GM21619 (cell line): Measurements from ENCODE around the gene BPIFA2.

Experiments
- ATAC-seq: cut with Tn5 transposase; IDR thresholded peaks from one replicate; pipeline ENCODE4 v1.9.1; 2021; ENCODE audit not compliant: unreplicated experiment

BPIFA2 gene

DNA sequence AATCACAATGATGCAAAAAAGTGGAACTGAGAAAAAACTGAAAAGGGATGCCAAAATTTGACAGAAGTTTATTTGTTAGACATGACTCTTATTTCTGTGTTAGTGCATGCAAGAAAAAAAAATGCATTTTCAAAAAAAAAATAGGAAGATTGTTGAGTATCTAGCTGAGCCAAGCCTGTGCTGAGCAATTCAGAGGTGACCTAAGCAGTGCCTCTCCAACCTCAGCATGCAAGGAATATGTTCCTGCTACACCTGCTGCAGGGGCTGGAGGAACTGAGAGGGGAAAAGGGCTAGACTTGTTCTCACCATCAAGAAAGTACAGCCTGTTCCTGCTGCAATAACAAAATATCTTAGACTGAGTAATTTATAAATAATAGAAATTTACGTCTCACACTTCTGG lies 24.0 kb downstream of the BPIFA2 start:
- no peak for ATAC-seq

DNA sequence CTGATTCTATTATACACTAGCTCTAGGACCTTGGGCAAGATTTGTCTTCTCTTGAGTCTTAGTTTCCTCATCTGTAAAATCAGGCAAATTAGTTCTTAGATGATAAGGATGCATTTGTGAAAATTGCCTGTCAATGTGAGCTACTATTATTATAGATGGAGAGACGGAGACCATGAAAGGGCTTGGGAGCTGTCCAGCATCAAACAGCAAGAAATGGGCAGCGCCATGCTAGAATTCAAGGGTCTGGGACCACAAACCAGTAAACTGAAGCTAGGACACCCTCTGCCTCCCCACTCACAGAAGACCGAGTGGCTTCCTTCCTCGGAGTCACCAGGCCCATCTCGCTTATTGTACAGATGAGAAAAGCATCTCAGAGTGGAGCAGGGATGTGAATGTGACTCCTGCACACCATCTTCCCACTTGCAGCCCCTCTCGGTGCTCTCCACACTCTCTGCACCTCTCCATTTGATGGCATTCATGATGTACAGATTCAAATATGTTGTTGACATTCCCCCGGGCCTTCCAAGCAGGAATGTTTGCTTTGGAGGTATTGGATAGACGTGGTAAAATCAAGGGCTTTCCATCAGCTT lies 25.0 kb downstream of the BPIFA2 start:
- ATAC-seq, result no peak

DNA sequence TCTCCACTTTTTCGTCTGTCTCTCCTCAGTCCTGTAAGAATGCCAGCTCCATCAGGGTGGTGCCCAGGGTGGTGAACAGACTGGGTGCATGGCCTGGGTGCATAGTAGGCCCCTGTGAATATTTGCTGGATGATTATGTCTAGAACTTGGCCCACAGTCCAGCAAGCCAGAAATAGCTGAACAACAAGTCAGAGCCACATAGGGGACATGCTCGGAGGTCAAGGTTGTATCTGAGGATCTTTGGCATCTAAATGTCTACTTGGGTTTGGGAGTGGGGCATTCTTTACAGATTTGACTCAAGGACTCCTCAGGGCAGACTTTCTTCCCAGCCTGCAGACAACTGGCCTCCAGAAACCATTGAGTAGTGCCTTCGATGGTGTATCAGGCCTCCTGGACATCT lies 31.1 kb downstream of the BPIFA2 start:
- no peak for ATAC-seq

DNA sequence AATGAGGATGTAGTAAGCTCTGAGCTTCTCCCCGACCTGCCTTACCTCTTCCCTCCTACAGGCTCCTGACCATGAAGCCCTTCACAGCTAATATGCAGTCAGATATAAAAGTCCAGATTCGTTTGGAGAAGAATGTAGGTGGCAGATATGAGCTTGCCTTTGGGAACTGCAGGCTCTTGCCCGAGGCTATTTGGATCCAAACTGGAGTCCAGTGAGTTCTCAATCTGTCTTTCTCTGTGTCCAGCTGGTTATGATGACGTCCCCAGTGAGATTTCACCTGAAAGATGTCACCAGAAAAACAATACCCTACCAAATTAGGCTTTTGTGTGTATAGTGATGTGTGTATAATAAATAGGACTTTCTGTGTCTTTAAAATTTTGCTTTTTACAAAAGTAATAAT lies 34.5 kb downstream of the BPIFA2 start:
- ATAC-seq, result no peak

DNA sequence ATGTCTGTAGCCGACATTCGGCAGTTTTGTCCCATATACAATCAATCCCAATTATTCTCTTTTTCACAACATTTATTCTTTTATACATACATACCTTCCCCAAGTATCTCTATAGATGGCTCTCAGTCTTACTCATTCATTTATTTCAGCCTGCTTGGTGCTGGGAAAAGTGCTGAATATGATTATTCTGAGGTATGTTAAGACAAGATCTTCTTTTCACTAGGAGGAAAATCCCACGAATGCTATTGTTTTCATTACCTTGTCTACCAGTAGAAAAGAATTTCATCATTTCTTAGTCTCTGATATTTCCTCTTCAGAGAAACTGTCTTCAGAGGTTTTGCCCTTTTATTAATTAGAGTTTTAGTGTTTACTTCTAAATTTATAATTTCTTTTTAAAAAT lies 35.5 kb downstream of the BPIFA2 start:
- no peak for ATAC-seq

DNA sequence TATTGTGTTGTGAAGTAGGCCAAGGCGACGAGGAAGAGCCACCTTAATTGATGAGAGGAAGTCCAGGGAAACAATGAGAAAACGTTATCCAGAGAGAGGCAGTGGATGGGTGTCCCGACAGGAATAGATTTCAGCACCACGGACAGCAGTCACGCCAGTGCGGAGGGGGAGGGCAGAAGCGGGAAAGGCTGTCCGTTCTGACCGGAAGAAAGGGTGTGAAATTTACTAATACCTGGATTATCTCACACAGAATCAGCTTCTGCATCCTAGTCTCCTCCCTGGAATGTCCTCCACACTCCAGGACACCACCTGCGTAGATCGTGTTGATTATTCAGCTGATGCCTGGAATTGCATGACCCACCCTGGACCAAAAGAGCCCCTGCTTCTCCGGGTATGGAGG lies 41.8 kb downstream of the BPIFA2 start:
- ATAC-seq, result no peak

DNA sequence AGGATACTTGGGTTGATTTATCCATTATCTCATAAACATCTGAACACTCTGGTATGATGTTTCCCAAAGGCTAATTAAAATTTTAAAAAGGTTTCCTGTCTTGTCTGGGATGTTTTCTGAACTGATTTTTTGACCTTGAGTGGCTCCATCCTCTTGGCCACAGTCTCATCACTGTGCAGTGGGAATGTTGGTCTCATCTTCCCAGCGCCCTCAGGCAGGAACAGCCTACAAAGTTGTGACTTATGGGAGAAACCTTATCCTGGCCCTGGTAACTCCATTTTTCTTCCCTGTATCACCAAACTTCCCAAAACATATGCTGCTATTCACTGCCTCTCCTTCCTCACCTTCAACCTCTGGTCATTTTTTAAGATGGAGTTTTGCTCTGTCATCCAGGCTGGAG lies 42.4 kb downstream of the BPIFA2 start:
- no peak for ATAC-seq

DNA sequence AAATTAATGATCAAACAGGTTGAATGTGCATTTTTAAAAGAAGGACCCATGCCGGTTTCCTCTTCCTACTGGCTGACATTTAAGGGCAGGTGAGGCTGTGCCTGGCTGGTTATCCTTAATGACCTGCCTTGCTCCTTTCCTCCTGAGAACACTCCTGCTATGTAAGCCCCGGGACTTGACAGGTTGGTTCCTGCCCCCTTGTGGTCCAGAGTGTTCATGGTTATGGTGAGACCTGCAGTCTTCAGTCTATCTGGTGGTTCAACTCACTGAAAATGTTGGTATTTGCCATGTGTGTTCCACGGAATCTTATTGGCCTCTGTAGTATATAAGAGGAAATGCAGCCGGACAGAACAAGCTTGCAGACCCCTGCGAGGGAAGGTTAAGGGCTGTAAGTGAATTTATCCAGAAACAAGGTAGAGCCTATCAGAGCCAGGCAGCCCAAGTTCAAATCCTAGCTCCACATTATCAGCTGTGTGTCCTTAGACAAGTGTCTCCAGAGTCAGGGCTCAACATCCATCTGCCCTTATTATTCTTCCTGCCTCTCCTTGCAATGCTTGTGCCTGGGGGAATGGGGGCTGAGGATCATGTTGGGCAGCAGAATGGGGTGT lies 44.0 kb downstream of the BPIFA2 start:
- no peak for ATAC-seq

DNA sequence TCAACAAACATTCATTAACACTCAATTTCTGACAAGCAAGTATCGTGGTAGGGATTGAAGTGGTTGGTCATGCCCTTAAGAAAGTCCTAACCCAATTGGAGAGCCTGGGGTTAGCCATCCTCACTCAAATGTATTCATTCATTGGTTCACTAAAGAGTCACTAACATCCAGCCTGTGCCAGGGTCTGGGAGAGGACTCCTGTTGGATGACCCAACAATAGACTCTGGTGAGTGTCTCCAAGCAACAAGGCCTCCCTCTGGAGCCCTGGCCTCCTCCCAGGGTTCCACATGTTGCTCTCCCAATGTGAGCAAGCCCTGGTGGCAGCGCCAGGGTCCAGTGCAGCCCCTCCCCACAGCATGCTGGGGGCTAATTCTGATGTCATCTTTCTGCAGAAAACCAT lies 49.1 kb downstream of the BPIFA2 start, which contains the start of gene BPIFA3:
TSS of gene BPIFA3 (plus strand) at position 301 of the 400 bp plus-strand sequence. CDS start 185 bp downstream, outside the sequence.
- no peak for ATAC-seq

DNA sequence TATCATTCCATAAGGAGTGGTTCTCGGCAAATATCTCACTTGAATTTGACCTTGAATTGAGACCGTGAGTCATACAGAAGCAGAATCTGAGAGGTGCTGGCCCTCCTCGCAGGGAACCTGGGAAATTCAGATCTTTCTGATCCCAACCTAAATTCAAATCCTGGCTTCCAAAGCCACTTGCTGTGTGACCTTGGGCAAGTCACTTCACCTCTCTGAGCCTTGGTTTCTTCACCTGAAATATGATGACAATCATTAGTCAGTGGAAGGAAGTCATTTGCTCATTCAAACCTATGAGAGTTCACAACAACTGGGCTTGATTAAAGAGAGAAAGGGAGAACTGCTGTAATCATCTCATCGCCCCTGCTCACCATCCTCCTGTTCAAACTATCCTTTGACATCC lies 56.4 kb downstream of the BPIFA2 start:
- ATAC-seq, result no peak

DNA sequence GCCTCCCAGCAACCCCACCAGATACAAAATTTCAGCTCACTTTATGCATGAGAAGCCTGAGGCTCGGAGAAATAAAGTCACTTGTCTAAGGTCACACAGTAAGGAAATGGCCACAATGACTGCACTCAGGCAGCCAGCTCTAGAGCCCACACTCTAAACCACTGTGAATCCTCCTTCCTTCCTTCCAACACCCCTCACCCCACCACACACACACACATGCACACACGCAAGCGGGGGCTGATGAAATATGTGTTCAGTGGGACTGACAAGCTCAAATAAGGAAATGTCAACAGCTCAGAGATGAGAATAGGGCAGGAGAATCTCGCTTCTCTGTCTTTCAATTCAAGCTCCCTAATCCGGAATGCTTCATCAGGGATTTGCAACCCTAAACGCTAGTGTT lies 61.9 kb downstream of the BPIFA2 start:
- ATAC-seq, result no peak
